RPMI7951 (cell line): Measurements from ENCODE around the gene TMPRSS11A. TPM values are rescaled to one million over a fixed set of nuclear protein-coding genes. Genes with fewer than 3 reads are reported as not detected.

Experiments used
- DNase-seq: peaks from one replicate; pipeline ENCODE4 v3.0.0-alpha.2; 2012; ENCODE audit warnings: low read depth
- total RNA-seq: library from RNA; depleted of rRNA; stranded (reverse); fragments of >200 nt; shearing (Covaris generic); gene quantifications from 2 replicates; pipeline ENCODE4 v1.2.3, GENCODE V29; 2014; rRNA removed

The TMPRSS11A gene
- total RNA-seq, 1 experiment from 2014 or later = not detected

- peak; percentile 50 for DNase-seq
These were observed 91.4 kb downstream of the TMPRSS11A start for GRCh38 chr4:67871867-67872266.

GRCh38 chr4:67869580-67870190 is 93.6 kb downstream of the TMPRSS11A start:
- no peak for DNase-seq

GRCh38 chr4:67861513-67861912 is 101.8 kb downstream of the TMPRSS11A start:
- DNase-seq = peak; percentile 3

Other genes with a start within 250 kb of the TMPRSS11A start
- gene GNRHR, start 209.1 kb downstream of the TMPRSS11A start, total RNA-seq = not detected in 2 replicates
- gene TMPRSS11D, start 79.5 kb downstream of the TMPRSS11A start, total RNA-seq = not detected in 2 replicates
- gene TMPRSS11F, start 166.4 kb upstream of the TMPRSS11A start, total RNA-seq = 0.10 TPM in 1 of 2 replicates, not detected in the other